ENCODE results near the gene DOK7.

DNA sequence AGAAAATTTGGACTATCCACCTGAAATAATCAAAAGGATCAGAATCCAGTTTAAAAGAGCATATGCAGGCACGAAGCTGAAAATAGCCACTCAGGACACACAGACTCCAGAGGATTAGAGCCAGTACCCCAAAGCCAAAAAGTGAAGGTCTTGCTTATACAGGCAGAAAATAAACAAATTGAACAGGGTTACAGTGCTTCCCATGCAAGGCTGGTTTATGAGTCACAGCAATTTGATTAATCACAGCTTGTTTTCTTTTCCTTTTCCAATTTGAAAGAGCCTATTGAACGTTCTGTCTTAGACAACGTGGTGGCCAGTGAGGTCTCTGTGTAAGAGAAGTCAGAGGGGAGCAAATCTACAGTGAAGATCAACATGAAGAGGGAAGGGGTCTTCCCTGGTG, 11.2 kb upstream of the DOK7 start:
- TF ChIP-seq RARB (CRISPR knock-in tag; IDR thresholded peaks at IDR 0.05) (no peak), ARNTL (CRISPR knock-in tag; IDR thresholded peaks at IDR 0.05; ENCODE audit: borderline replicate concordance, low read depth) (no peak), ZNF565 (CRISPR knock-in tag; conservative IDR thresholded peaks at IDR 0.05; ENCODE audit: low read depth) (no peak), PPARA (CRISPR knock-in tag; IDR thresholded peaks at IDR 0.05; ENCODE audit: borderline replicate concordance) (no peak), ZNF70 (CRISPR knock-in tag; IDR thresholded peaks at IDR 0.05) (no peak), ZNF8 (CRISPR knock-in tag; IDR thresholded peaks at IDR 0.05) (no peak), ZFP3 (CRISPR knock-in tag; IDR thresholded peaks at IDR 0.05) (no peak), OSR1 (CRISPR knock-in tag; IDR thresholded peaks at IDR 0.05) (no peak), BACH2 (CRISPR knock-in tag; IDR thresholded peaks at IDR 0.05; ENCODE audit: borderline replicate concordance) (no peak), ZFP30 (CRISPR knock-in tag; IDR thresholded peaks at IDR 0.05) (no peak), ZC3H10 (CRISPR knock-in tag; IDR thresholded peaks at IDR 0.05) (no peak)
- TF ChIP-seq, protein P1, sequence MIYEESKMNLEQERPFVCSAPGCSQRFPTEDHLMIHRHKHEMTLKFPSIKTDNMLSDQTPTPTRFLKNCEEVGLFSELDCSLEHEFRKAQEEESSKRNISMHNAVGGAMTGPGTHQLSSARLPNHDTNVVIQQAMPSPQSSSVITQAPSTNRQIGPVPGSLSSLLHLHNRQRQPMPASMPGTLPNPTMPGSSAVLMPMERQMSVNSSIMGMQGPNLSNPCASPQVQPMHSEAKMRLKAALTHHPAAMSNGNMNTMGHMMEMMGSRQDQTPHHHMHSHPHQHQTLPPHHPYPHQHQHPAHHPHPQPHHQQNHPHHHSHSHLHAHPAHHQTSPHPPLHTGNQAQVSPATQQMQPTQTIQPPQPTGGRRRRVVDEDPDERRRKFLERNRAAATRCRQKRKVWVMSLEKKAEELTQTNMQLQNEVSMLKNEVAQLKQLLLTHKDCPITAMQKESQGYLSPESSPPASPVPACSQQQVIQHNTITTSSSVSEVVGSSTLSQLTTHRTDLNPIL (CRISPR knock-in tag; IDR thresholded peaks at IDR 0.05; ENCODE audit: low read depth), result no peak
- TF ChIP-seq, protein P2, sequence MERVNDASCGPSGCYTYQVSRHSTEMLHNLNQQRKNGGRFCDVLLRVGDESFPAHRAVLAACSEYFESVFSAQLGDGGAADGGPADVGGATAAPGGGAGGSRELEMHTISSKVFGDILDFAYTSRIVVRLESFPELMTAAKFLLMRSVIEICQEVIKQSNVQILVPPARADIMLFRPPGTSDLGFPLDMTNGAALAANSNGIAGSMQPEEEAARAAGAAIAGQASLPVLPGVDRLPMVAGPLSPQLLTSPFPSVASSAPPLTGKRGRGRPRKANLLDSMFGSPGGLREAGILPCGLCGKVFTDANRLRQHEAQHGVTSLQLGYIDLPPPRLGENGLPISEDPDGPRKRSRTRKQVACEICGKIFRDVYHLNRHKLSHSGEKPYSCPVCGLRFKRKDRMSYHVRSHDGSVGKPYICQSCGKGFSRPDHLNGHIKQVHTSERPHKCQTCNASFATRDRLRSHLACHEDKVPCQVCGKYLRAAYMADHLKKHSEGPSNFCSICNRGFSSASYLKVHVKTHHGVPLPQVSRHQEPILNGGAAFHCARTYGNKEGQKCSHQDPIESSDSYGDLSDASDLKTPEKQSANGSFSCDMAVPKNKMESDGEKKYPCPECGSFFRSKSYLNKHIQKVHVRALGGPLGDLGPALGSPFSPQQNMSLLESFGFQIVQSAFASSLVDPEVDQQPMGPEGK (CRISPR knock-in tag; IDR thresholded peaks at IDR 0.05; ENCODE audit: borderline replicate concordance), result no peak
- TF ChIP-seq, protein P3, sequence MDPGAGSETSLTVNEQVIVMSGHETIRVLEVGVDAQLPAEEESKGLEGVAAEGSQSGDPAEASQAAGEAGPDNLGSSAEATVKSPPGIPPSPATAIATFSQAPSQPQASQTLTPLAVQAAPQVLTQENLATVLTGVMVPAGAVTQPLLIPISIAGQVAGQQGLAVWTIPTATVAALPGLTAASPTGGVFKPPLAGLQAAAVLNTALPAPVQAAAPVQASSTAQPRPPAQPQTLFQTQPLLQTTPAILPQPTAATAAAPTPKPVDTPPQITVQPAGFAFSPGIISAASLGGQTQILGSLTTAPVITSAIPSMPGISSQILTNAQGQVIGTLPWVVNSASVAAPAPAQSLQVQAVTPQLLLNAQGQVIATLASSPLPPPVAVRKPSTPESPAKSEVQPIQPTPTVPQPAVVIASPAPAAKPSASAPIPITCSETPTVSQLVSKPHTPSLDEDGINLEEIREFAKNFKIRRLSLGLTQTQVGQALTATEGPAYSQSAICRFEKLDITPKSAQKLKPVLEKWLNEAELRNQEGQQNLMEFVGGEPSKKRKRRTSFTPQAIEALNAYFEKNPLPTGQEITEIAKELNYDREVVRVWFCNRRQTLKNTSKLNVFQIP (CRISPR knock-in tag; IDR thresholded peaks at IDR 0.05; ENCODE audit: borderline replicate concordance, low read depth), result no peak
